Gastroesophageal sphincter (tissue), 3 donors: Measurements from ENCODE around the gene STAG3.

Experiments used
- EP300 ChIP-seq: sonication (generic); formaldehyde crosslinking; IDR thresholded peaks from one replicate; pipeline ENCODE4 v1.6.1; 2017; ENCODE audit warnings: antibody characterized with exemption, mild to moderate bottlenecking
- POLR2A ChIP-seq, 2 donors: fragments of 450-650 bp; IDR thresholded peaks; one replicate each; pipeline ENCODE4 v1.6.1; 2017; ENCODE audit warnings: antibody characterized with exemption in 2 of 2, mild to moderate bottlenecking in 2 of 2, moderate library complexity in 1 of 2
- TF ChIP-seq, protein P1 (sequence below), 4 experiments: fragments of 200-600 bp in 2 of 4; fragments of 450-650 bp in 2 of 4; sonication (generic) in 1 of 4; IDR thresholded peaks; one replicate each; pipeline ENCODE4 v1.5.1; 2017 to 2019; ENCODE audit warnings: antibody characterized with exemption in 4 of 4, mild to moderate bottlenecking in 2 of 4, moderate library complexity in 2 of 4

DNA sequence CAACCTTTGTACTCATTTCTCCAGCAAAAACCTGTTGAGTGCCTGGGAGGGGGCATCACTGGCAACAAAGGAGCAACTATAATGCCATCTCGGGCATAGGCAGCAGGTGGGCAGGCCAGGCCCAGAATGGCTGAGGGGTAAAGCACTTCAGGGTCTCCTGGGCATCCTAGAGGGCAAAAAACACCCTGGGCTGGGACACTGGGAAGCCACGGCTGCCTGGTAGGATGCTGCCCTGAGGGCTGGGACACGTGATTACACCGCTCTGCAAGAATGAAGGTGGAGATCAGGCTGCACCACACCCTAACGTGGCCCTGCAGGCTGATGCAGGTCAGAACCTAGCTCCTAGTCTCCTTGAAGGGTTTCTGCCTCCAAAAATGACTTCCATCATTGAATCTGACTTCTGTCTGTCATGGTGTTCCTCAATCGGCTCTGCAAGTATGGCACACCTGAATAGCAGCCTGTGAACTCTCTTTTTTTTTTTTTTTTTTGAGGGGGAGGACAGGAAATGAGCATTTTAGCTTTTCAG is 14.6 kb upstream of the STAG3 start:
- TF ChIP-seq, protein P1, sequence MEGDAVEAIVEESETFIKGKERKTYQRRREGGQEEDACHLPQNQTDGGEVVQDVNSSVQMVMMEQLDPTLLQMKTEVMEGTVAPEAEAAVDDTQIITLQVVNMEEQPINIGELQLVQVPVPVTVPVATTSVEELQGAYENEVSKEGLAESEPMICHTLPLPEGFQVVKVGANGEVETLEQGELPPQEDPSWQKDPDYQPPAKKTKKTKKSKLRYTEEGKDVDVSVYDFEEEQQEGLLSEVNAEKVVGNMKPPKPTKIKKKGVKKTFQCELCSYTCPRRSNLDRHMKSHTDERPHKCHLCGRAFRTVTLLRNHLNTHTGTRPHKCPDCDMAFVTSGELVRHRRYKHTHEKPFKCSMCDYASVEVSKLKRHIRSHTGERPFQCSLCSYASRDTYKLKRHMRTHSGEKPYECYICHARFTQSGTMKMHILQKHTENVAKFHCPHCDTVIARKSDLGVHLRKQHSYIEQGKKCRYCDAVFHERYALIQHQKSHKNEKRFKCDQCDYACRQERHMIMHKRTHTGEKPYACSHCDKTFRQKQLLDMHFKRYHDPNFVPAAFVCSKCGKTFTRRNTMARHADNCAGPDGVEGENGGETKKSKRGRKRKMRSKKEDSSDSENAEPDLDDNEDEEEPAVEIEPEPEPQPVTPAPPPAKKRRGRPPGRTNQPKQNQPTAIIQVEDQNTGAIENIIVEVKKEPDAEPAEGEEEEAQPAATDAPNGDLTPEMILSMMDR (IDR thresholded peaks at IDR 0.05), result no peak
- no peak for TF ChIP-seq POLR2A (IDR thresholded peaks at IDR 0.05)
- no peak for TF ChIP-seq EP300
